HG02981 (cell line): ENCODE data around the gene DNLZ.

Source experiments
- ATAC-seq: cut with Tn5 transposase; IDR thresholded peaks from one replicate; pipeline ENCODE4 v1.9.1; 2021; ENCODE audit warnings: mild to moderate bottlenecking, moderate library complexity; ENCODE audit not compliant: unreplicated experiment

The DNLZ gene

DNA sequence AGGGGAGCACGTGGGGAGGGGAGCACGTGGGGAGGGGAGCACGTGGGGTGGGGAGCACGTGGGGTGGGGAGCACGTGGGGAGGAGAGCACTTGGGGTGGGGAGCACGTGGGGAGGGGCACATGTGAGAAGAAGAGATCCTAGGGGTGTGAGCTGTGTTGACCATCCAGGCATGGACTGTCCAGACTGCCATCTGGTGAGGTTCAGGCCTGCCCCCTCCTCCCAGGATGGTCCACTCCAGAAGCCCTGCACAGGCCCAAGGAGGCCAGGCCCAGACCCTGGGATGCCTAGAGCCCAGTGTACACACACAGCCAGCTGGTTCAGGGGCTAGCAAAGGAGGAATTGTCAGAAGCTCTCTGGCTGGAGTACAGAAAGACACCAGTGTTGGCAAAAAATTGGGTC is 34.1 kb upstream of the DNLZ start:
- no peak for ATAC-seq

GRCh38 chr9:136396219-136396515 is 32.6 kb upstream of the DNLZ start:
- ATAC-seq, result no peak

DNA sequence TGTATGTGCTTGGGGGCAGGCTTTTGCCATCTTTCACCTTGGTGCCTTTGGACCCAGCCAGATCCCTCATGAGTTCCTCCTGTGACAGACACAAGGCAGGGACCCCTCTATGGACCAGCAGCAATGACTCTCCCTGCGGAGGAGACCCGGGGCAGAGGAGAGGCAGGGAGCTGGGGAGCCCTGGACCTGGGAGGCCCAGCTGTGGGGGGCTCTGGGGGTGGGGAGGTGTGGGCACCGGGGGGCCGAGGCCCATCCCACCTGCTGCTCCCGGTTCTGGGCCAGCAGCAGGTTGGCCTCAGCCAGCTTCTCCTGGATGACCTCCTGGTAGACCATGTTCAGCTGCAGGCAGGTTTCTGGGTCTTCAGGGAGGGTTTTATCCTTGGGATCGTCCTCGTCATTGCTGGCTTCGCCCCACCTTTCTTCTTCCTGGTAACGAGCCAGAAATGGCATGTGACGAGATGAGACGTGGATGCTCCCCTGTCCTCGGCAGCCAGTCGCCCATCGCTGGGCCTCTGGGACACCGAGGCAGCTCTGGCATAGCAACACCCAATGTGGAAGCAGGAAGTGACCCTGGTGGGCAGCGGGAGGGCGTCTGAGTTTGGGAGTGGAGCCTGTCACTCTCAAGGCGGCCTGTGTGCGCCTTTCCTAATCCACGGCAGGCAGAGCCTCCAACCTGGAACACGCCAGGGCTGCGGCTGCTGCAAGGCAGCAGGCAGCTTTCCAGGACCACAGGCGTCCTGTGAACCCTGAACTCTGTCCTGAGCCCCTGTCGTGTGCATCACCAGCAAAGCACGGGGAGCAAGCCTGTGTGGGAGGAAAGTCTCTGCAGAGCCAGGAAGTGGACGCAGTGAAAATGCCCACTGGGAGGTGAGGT is 32.0 kb upstream of the DNLZ start:
- ATAC-seq, result no peak

DNA sequence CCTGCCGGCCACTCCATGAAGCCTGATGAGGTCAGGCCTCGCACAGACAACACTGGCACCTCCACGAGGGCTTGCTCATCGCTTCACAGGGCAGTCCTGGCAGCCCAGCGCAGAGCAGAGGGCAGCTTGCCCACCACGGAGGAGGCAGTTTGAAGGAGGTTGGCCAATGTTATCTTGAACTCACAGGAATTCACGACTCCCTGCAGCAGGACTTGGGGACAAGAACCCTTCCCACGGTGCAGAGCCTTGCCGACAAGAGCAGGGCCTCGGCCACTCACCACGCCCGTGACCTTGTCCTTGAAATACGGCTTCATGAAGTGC is 31.4 kb upstream of the DNLZ start:
- no peak for ATAC-seq

DNA sequence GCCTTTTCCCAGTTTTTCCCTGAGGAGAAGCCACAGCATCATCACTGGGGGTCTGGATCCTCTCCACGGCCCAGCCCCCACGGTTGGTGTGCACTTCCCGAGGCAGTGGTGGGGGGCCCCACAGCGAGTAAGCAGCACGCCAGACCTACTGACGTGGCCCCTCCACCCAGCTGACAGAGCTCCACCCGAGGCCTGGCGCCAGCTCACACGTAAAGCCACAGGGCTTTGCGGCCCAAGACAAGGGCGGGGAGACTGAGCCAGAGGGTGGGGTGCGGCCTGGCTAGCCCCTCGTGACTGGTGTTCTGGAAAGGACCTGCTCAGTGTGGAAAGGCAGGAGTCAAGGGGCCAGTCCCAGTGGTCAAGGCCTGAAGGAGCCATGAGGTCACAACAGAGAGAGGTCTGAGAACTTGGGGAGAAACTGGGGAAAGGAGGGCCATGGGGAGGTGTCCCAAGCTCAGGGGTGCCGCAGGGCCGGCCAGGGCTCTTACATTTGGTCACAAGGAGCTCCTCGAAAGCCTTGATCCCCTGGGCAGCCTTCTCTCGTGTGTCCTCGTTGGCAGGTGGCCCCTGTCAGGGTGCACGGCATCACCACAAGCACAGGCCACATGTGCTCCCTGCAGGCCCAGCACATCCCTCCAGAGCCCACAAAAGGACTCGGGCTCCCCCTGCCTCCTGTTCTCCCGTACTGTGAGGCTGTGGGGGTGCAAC is 30.9 kb upstream of the DNLZ start:
- ATAC-seq, result no peak

DNA sequence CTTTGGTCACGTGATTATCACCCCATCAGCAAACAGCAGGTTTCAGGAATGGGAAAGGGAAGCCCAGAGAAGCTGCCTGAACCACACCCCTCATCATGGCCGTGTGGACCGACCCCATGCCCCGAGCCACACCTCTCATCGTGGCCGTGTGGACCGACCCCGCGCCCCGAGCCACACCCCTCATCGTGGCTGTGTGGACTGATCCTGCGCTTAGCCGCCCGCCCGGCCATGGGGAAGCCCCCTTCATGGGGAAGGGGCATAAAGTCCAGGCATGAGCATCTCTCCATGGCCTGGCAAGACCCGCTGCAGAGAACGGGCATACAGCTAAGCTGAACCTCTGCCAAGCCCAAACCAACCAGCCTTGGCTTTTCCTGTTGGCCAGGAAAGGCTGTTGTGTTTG is 30.0 kb upstream of the DNLZ start:
- ATAC-seq, result no peak

DNA sequence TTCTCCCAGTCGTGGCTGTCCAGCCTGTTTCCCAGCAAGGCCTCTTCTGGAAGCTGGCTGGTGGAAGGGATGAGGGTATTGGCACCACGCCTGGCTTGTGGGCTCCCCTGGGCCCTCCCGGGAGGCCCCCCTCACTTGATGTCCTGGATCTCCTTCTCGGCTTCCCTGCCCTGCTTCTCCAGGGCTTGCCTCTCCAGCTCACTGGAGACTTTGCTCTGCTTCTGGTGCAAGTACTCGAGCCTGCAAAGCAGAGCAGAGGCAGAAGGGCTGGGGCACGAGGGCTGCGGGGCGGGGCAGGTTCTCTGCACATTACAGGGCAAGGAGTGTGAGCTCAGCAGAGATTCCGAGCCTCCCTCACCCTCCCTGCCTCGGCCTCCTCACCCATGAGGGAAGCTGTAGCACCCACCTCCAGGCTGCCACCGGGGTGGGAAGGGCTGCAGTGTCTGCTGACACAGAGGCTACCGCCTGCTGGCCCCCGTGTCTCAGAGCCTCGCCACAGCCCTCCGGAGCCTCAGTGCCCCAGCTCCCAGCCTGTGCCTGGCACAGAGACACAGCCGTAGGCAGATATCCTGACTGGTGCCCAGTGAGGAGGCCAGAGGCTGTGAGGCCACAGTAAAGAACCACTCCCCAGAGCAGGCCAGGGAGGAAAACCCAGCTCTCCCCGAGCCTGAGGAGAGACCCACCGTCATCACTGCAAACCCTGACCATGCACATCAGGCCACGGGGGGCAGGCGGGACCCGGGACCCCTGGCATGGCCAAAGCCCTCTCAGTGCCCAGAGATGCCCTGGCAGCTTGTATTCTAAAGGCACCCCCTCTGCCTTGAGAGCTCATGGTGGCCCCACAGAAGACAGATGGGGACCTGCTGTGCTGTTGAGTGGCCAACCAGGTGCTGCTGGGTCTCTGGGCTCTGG is 29.2 kb upstream of the DNLZ start:
- no peak for ATAC-seq

GRCh38 chr9:136391737-136392537 is 28.4 kb upstream of the DNLZ start:
- ATAC-seq, result no peak

DNA sequence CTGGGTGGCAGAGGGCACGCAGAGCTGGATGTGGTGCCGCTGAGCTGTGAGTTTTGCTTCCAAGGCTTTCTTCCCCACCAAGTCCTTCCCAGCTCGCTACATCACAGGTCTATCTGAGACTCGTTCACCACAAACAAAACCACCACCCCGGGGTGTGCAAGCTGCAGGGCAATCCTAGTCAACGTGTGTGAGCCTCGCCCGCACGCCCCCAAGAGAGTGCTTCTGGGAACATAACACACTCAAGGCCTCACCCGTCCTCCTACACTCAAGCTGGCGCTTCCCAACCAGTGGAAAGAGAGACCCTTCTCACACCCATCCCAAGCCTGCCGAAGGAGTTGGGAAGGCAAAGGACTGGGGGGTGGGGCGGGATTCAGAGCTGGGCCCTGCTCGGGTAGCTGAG is 25.9 kb upstream of the DNLZ start:
- no peak for ATAC-seq

DNA sequence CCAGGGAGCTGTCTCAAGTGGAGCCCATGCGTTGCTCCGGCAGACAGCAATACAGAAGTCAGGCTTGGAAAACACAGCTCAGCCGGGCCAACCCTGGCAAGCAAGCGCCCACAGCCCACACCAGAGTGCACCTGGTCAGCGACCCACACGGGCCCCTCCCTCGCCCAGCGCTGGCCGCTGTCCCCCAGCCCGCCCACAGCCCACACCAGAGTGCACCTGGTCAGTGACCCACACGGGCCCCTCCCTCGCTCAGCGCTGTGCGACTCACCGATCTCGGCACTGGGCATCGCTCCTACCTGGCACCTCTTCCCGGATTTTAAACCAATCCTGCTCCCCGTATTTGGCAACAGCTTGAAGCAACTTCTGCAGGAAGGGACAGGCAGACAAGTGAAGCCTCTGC is 23.7 kb upstream of the DNLZ start:
- ATAC-seq, result no peak

GRCh38 chr9:136386018-136386417 is 22.5 kb upstream of the DNLZ start:
- no peak for ATAC-seq

DNA sequence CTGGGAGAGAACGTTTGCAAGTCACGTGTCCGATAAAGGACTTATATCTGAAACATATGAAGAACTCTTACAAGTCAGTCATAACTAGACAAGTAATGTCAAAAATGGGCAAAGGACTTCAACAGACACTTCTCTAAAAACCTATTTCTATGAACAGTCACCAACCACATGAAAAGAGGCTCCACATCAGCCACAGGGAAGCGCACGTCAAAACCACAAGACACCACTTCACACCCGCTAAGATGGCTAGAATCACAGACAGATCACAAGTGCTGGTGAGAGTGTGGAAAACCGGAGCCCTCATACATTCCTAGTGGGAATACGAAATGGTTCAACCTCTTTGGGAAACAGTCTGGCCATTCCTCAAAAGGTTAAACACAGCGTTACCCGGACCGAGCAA is 21.5 kb upstream of the DNLZ start:
- no peak for ATAC-seq

DNA sequence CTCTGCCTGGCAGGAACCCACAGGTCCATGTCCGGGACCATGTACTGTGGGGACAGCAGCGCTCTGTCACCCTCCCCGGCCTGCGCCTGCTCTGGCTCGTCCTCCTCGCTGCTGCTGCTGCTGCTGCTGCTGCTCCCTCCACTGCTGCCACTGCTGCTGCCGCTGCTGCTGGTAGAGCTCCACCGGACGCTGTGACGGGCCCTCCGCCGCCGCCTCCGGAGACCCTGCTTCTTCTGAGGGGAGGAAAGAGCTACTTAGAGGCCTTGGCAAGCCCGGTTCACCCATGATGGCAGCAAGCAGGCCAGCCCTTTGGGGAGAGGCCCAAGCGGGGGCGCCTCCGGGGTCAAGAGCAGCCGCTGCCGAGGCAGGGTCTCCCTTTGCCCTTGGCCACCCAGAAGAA is 19.9 kb upstream of the DNLZ start:
- no peak for ATAC-seq

DNA sequence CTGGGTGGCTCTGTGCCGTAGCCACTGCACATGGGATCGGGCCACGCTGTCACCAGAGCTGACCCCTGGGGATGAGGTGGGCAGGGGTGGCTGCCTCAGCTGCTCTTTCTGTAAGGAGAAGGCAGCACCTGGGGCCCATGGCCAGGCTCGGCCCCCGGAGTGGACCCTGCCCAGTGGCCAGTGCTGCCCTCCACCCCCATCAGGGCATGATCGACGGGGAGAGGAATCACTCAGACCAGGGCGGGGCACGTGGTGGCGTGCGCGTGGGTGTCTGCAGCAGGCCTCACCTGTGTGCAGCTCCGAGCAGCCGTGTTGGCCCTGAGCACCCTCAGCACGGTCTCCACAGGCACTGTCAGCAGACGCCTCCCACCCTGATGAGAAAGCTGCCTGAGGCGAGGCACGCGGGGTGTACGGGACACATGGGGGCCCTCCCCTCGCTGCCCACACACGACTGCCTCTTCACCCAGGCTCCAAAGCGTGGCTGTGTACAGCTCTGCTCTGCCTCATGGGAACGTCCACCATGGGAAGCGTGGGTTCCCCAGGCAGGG is 18.5 kb upstream of the DNLZ start:
- ATAC-seq, result no peak

GRCh38 chr9:136381311-136381710 is 17.8 kb upstream of the DNLZ start:
- no peak for ATAC-seq

- no peak for ATAC-seq
These were observed 16.8 kb upstream of the DNLZ start for GRCh38 chr9:136380381-136380780.

- no peak for ATAC-seq
These were observed 16.3 kb upstream of the DNLZ start for GRCh38 chr9:136379891-136380290.

DNA sequence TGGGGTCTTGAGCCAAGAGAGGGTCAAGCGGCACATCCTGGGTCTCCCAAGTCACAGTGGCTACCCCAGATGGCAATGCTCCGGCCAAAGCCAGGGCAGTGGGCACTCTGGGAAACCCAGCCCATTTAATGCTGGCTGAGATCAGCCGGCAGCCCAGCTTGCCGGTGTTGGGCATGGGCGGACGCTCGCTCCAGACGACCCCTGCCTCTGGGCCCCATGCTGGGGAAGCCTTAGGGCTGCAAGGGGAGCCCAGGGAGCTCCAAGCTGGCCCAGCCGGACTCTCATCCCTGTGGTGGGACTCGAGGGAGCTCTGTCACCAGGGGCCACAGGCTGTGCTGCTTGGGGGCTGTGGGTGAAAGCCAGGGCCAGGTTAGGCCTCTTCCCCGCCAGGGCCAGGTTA is 15.9 kb upstream of the DNLZ start:
- ATAC-seq, result no peak

DNA sequence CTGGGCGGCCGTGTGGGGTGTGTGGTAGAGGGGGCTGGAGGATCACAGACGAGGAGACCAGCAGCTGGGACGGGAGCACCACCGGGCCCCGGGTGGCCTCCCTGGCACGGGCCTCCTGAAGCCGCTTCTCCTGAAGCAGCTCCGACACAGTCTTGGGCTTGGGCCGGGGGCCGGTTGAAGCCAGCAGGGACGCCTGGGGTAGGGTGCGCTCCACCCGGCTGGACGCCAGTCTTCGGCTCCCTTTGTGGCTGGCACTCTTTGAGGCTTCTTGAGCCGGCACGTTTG is 15.4 kb upstream of the DNLZ start:
- no peak for ATAC-seq

GRCh38 chr9:136378170-136379002 is 14.8 kb upstream of the DNLZ start:
- no peak for ATAC-seq
